ENCODE data around the gene ULBP3. TPM values are rescaled to one million over a fixed set of nuclear protein-coding genes. Genes with fewer than 3 reads are reported as not detected.

Gene ULBP3
- total RNA-seq, 4 donors from 2014 or later: not detected

GRCh38 chr6:150112233-150112632, 43.3 kb upstream of the ULBP3 start:
- Histone ChIP-seq H3K27ac (no peak overlapping the region), H3K27me3 (no peaks in the 10 kb centered on the region), H3K4me1 (no peaks in the 10 kb centered on the region), H3K36me3 (no peaks in the 10 kb centered on the region), H3K4me3 (no peak overlapping the region), H3K9me3 (no peaks in the 10 kb centered on the region)
- TF ChIP-seq CTCF (IDR thresholded peaks at IDR 0.05) (no peak), POLR2A (IDR thresholded peaks at IDR 0.05) (no peak)
- no peak for DNase-seq

DNA sequence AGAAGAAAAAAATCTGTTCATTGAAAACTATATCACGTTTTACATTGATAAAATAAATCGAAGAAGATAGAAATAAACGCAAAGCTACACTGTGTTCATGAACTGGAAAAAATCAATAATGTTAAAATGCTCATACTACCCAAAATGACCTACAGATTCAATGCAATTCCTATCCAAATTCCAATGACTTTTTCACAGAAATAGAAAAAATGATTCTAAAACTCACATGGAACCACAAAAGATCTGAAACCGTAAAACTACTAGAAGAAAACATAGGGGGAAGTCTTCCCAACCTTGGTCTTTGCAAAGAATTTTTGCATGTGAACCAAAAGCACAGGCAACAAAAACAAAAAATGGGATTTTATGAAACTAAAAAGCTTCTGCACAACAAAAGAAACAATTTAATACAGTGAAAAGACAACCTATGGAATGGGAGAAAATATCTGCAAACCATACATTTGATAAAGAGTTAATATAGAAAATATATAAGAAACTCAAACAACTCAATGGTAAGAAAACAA, 33.9 kb upstream of the ULBP3 start:
- H3K4me1 ChIP-seq: no peaks in the 10 kb centered on the region
- H3K9me3 ChIP-seq: no peaks in the 10 kb centered on the region
- H3K36me3 ChIP-seq: no peaks in the 10 kb centered on the region
- TF ChIP-seq CTCF (IDR thresholded peaks at IDR 0.05): no peak
- no peaks in the 10 kb centered on the region for H3K27me3 ChIP-seq
- no peak for DNase-seq
- H3K4me3 ChIP-seq: no peak overlapping the region
- H3K27ac ChIP-seq: no peak overlapping the region

GRCh38 chr6:150100745-150101144, 31.8 kb upstream of the ULBP3 start:
- H3K36me3 ChIP-seq: no peaks in the 10 kb centered on the region
- DNase-seq: no peak
- no peaks in the 10 kb centered on the region for H3K9me3 ChIP-seq
- no peak overlapping the region for H3K27ac ChIP-seq
- H3K4me3 ChIP-seq: no peak overlapping the region
- no peaks in the 10 kb centered on the region for H3K4me1 ChIP-seq
- no peaks in the 10 kb centered on the region for H3K27me3 ChIP-seq
- TF ChIP-seq CTCF (IDR thresholded peaks at IDR 0.05) (no peak), POLR2A (IDR thresholded peaks at IDR 0.05) (no peak)

- TF ChIP-seq POLR2A (IDR thresholded peaks at IDR 0.05) (no peak), CTCF (IDR thresholded peaks at IDR 0.05) (no peak)
- Histone ChIP-seq H3K36me3 (no peaks in the 10 kb centered on the region), H3K9me3 (no peaks in the 10 kb centered on the region), H3K27ac (no peak overlapping the region), H3K27me3 (no peaks in the 10 kb centered on the region), H3K4me1 (no peaks in the 10 kb centered on the region), H3K4me3 (no peak overlapping the region)
- no peak for DNase-seq
Observed at GRCh38 chr6:150099953-150100352, 31.0 kb upstream of the ULBP3 start.

- no peak for DNase-seq
- TF ChIP-seq CTCF (IDR thresholded peaks at IDR 0.05) (no peak), POLR2A (IDR thresholded peaks at IDR 0.05) (no peak)
- H3K36me3 ChIP-seq: no peaks in the 10 kb centered on the region
- no peak overlapping the region for H3K27ac ChIP-seq
- H3K4me1 ChIP-seq: no peaks in the 10 kb centered on the region
- H3K4me3 ChIP-seq: no peak overlapping the region
- no peaks in the 10 kb centered on the region for H3K27me3 ChIP-seq
- no peaks in the 10 kb centered on the region for H3K9me3 ChIP-seq
Observed at GRCh38 chr6:150099546-150099945, 30.6 kb upstream of the ULBP3 start.

- H3K27ac ChIP-seq: no peak overlapping the region
- no peaks in the 10 kb centered on the region for H3K9me3 ChIP-seq
- H3K4me3 ChIP-seq: no peak overlapping the region
- H3K27me3 ChIP-seq: no peaks in the 10 kb centered on the region
- DNase-seq: no peak
- H3K36me3 ChIP-seq: no peaks in the 10 kb centered on the region
- no peaks in the 10 kb centered on the region for H3K4me1 ChIP-seq
- TF ChIP-seq POLR2A (IDR thresholded peaks at IDR 0.05) (no peak), CTCF (IDR thresholded peaks at IDR 0.05) (no peak)
Observed at GRCh38 chr6:150098155-150098554, 29.2 kb upstream of the ULBP3 start.

All from Peyer's patch (tissue), 4 donors.